ENCODE measurements around the gene LOXL4.

LOXL4 gene

GRCh38 chr10:98270786-98271185 is 2.8 kb upstream of the LOXL4 start:
- TF ChIP-seq CTCF (conservative IDR thresholded peaks at IDR 0.05; ENCODE audit: low read length) = no peak
- no peak for DNase-seq (ENCODE audit: low read depth)
- no peak overlapping the region for H3K4me3 ChIP-seq (ENCODE audit: low read length)

DNA sequence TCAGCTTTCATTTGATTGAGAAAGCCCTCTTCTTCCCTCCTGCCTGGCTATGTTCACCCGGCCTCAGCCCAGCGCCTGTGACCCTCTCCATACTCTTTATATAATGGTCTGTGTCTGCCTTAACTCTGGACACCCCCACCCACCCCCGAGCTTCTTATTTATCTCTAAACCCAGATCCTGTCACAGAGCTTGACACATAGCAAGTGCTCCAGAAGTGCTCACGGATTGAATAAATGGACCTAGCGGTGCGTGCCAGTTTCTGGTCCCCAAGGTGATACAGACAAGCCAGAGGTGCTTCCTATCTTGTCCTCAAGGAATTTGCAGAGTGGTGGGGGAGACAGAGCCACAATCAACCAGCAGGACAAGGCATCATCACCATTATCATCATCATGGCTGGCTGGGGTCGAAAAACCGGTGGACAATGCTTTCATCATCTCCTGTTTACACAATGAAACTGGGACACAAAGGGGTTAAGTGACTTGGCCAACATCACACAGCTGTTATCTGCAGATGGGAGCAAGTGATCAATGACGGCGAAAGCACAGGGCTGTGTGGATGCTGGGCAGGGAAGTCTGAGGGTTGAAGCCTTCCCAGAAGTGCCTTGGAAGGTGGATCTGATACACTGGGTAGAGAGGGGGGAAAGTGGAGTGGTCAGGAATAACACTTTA is 2.2 kb upstream of the LOXL4 start:
- no peak overlapping the region for H3K4me3 ChIP-seq (ENCODE audit: low read length)
- DNase-seq (ENCODE audit: low read depth) = no peak
- TF ChIP-seq CTCF (conservative IDR thresholded peaks at IDR 0.05; ENCODE audit: low read length) = no peak

GRCh38 chr10:98269435-98269912 is 1.5 kb upstream of the LOXL4 start:
- peak; percentile 89 for DNase-seq (ENCODE audit: low read depth)
- no peak for TF ChIP-seq CTCF (conservative IDR thresholded peaks at IDR 0.05; ENCODE audit: low read length)
- no peak overlapping the region; the same call in 1 of the 2 replicates for H3K4me3 ChIP-seq (ENCODE audit: low read length)

DNA sequence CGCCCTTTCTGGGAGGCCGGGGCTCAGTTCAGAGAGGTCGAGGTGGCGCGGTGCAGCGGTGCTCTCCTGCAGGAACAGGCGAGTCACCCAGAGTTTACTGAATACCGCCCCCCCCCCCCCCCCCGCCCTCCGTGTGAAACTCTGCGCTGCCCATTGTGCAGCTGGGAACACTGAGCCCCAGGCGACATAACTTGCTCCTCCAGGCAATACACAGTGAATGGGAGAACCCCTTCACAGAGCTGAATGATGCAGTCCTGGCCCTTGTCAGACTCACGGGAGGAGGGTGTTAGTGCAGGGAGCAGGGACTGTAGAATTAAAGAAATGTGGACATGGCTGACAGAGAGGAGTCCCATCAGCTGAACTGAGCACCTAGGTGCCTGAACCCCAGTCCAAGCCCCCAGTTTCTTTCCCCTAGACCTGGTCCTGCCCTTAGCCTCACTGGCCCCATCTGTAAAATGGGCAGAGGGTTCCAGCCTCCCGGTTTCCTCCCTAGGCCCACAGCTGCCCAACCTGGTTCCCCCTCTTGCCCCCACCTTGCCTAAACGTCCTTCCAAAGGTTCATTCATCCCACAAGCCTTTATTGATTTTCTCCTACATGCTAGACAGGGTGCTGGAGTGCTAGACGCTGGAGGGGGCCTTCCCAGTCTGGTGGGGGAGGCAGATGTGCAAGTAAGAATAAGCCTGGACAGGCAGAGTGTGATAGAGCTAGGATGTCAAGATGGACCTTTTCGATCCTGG is 869 bp upstream of the LOXL4 start:
- H3K4me3 ChIP-seq (ENCODE audit: low read length) = peak overlapping the region; percentile 64
- no peak for TF ChIP-seq CTCF (conservative IDR thresholded peaks at IDR 0.05; ENCODE audit: low read length)
- peak; percentile 24 for DNase-seq (ENCODE audit: low read depth)

- H3K4me3 ChIP-seq (ENCODE audit: low read length) = peak overlapping the region; percentile 72
- DNase-seq (ENCODE audit: low read depth) = peak; percentile 49
- no peak for TF ChIP-seq CTCF (conservative IDR thresholded peaks at IDR 0.05; ENCODE audit: low read length)
These were observed 713 bp downstream of the LOXL4 start for GRCh38 chr10:98267069-98267893.

- peak overlapping the region; percentile 72 for H3K4me3 ChIP-seq (ENCODE audit: low read length)
- TF ChIP-seq CTCF (conservative IDR thresholded peaks at IDR 0.05; ENCODE audit: low read length) = no peak
- DNase-seq (ENCODE audit: low read depth) = no peak
These were observed 1.3 kb downstream of the LOXL4 start for GRCh38 chr10:98266647-98267046.

Measured in AG10803 (cell line).